HepG2 (cell line): ENCODE measurements around the gene GP1BA.
"Not testable (repeated sequence)": the region's sequence is repeated elsewhere in the genome, so short reads cannot be mapped to it uniquely, and the experiment has no call there.

Source experiments
- CBX5 ChIP-seq: sonication (generic); formaldehyde crosslinking; IDR thresholded peaks from 2 replicates; pipeline ENCODE4 v1.4.0; 2020; ENCODE audit warnings: missing genetic modification reagents, borderline replicate concordance
- GATAD2A ChIP-seq: IDR thresholded peaks from 2 replicates; pipeline ENCODE4 v1.6.1; 2016
- IKZF1 ChIP-seq: fragments of 450-650 bp; IDR thresholded peaks from 2 replicates; pipeline ENCODE4 v1.7.1; 2016
- NFKB2 ChIP-seq: sonication (generic); formaldehyde crosslinking; IDR thresholded peaks from 2 replicates; pipeline ENCODE4 v1.4.0; 2020; ENCODE audit warnings: missing genetic modification reagents, borderline replicate concordance
- POLR2A ChIP-seq, 2 experiments: IDR thresholded peaks; 2 replicates each; pipeline ENCODE4 v1.6.1; 2011; ENCODE audit warnings: low read depth in 2 of 2, low read length in 2 of 2, mild to moderate bottlenecking in 1 of 2, moderate library complexity in 1 of 2; ENCODE audit not compliant: insufficient read depth in 1 of 2
- TOPORS ChIP-seq: sonication (generic); formaldehyde crosslinking; IDR thresholded peaks from 2 replicates; pipeline ENCODE4 v1.8.0; 2023; ENCODE audit warnings: mild to moderate bottlenecking, missing genetic modification reagents
- ZFP41 ChIP-seq: sonication (generic); formaldehyde crosslinking; IDR thresholded peaks from 2 replicates; pipeline ENCODE4 v1.4.0; 2020; ENCODE audit warnings: mild to moderate bottlenecking, missing genetic modification reagents, borderline replicate concordance
- ZNF253 ChIP-seq: sonication (generic); formaldehyde crosslinking; IDR thresholded peaks from 2 replicates; pipeline ENCODE4 v1.8.0; 2022; ENCODE audit warnings: mild to moderate bottlenecking, missing genetic modification reagents, borderline replicate concordance
- ZNF30 ChIP-seq: sonication (generic); formaldehyde crosslinking; IDR thresholded peaks from 2 replicates; pipeline ENCODE4 v1.5.0; 2020; ENCODE audit warnings: mild to moderate bottlenecking, missing genetic modification reagents
- ZNF720 ChIP-seq: sonication (generic); formaldehyde crosslinking; IDR thresholded peaks from 2 replicates; pipeline ENCODE4 v1.4.0; 2020; ENCODE audit warnings: missing genetic modification reagents
- ZNF792 ChIP-seq: IDR thresholded peaks from 2 replicates; pipeline ENCODE4 v1.6.1; 2016
- TF ChIP-seq, protein P1 (sequence below): sonication (generic); formaldehyde crosslinking; IDR thresholded peaks from 2 replicates; pipeline ENCODE4 v1.4.0; 2020; ENCODE audit warnings: mild to moderate bottlenecking, missing genetic modification reagents
- TF ChIP-seq, protein P2 (sequence below): sonication (generic); formaldehyde crosslinking; IDR thresholded peaks from 2 replicates; pipeline ENCODE4 v1.5.0; 2020; ENCODE audit warnings: mild to moderate bottlenecking, missing genetic modification reagents, moderate library complexity

DNA sequence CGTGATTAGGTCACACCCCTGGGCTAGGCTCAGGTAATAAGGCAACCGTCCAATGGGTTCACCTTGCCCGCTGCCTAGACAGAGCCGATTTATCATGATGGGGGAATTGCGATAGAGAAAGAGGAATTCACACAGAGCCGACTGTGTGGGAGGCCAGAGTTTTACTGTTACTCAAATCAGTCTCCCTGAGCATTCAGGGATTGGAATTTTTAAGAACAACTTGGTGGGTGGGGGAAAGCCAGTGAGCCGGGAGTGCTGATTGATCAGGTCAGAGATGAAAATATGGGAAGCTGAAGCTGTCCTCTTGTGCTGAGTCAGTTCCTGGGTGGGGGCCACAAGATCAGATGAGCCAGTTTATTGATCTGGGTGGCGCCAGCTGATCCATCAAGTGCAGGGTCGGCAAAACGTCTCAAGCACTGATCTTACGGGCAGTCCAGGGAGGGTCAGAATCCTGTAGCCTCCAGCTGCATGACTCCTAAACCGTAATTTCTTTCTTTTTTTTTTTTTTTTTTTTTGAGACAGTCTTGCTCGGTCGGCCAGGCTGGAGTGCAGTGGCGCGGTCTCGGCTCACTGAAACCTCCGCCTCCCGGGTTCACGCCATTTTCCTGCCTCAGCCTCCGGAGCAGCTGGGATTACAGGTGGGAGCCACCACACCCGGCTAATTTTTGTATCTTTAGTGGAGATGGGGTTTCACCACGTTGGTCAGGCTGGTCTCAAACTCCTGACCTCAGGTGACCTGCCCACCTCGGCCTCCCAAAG lies 5.3 kb upstream of the GP1BA start:
- not testable (repeated sequence) for TF ChIP-seq ZFP41; ZNF792 (CRISPR knock-in tag); IKZF1; POLR2A (IDR thresholded peaks at IDR 0.05; ENCODE audit: insufficient read depth in 1 of 2, low read depth in 2 of 2, low read length in 2 of 2); NFKB2; GATAD2A (CRISPR knock-in tag); ZNF30 (CRISPR knock-in tag); ZNF253; ZNF720 (CRISPR knock-in tag); TOPORS (CRISPR knock-in tag); CBX5 (CRISPR knock-in tag)
- TF ChIP-seq, protein P1, sequence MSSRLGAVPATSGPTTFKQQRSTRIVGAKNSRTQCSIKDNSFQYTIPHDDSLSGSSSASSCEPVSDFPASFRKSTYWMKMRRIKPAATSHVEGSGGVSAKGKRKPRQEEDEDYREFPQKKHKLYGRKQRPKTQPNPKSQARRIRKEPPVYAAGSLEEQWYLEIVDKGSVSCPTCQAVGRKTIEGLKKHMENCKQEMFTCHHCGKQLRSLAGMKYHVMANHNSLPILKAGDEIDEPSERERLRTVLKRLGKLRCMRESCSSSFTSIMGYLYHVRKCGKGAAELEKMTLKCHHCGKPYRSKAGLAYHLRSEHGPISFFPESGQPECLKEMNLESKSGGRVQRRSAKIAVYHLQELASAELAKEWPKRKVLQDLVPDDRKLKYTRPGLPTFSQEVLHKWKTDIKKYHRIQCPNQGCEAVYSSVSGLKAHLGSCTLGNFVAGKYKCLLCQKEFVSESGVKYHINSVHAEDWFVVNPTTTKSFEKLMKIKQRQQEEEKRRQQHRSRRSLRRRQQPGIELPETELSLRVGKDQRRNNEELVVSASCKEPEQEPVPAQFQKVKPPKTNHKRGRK (CRISPR knock-in tag): not testable (repeated sequence)
- TF ChIP-seq, protein P2, sequence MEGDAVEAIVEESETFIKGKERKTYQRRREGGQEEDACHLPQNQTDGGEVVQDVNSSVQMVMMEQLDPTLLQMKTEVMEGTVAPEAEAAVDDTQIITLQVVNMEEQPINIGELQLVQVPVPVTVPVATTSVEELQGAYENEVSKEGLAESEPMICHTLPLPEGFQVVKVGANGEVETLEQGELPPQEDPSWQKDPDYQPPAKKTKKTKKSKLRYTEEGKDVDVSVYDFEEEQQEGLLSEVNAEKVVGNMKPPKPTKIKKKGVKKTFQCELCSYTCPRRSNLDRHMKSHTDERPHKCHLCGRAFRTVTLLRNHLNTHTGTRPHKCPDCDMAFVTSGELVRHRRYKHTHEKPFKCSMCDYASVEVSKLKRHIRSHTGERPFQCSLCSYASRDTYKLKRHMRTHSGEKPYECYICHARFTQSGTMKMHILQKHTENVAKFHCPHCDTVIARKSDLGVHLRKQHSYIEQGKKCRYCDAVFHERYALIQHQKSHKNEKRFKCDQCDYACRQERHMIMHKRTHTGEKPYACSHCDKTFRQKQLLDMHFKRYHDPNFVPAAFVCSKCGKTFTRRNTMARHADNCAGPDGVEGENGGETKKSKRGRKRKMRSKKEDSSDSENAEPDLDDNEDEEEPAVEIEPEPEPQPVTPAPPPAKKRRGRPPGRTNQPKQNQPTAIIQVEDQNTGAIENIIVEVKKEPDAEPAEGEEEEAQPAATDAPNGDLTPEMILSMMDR (CRISPR knock-in tag): not testable (repeated sequence)
